ENCODE data around the gene EP300. TPM values are rescaled to one million over a fixed set of nuclear protein-coding genes. Genes with fewer than 3 reads are reported as not detected.

The EP300 gene
- total and polyA plus RNA-seq, 2 donors (not counting 1 experiment from before 2014, with no cell fraction given), result 9.1 to 41.0 TPM

DNA sequence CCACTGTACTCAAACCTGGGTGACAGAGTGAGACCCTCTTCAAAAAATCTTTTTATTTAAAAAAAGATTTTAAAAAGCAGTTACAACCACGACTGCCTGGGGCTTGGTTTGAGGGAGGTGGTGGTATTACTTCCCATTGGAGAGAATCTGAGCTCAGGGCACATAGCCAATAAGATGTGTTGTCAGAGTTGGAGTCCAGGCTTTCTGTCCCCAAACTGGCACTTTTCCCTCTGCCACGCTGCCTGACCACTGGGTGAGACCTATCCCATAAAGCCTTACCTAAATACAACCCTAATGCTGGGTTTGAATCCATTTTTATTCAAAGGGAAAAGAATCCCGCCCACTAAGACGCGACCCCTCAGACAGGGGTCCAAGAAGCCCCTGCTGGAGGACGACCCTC is 136.8 kb downstream of the EP300 start:
- no peaks in the 10 kb centered on the region for H4K20me1 ChIP-seq (ENCODE audit: control insufficient read depth, extremely low read depth, insufficient read depth, low read length)
- no peak overlapping the region for H2AFZ ChIP-seq (ENCODE audit: low read length)
- H3K9me3 ChIP-seq (ENCODE audit: control insufficient read depth, insufficient read depth, low read depth, low read length), result no peaks in the 10 kb centered on the region
- no peaks in the 10 kb centered on the region for H3K79me2 ChIP-seq (ENCODE audit: control insufficient read depth, insufficient read depth, low read length)
- no peaks in the 10 kb centered on the region for H3K27me3 ChIP-seq (ENCODE audit: control insufficient read depth, insufficient read depth, low read length)
- H3K9ac ChIP-seq (ENCODE audit: insufficient read depth, low read length), result no peak overlapping the region
- no peak overlapping the region for H3K27ac ChIP-seq (ENCODE audit: insufficient read depth, low read length)
- H3K36me3 ChIP-seq (ENCODE audit: control insufficient read depth, insufficient read depth, low read length), result peaks cover 16% of the 10 kb centered on the region
- TF ChIP-seq, protein P1, sequence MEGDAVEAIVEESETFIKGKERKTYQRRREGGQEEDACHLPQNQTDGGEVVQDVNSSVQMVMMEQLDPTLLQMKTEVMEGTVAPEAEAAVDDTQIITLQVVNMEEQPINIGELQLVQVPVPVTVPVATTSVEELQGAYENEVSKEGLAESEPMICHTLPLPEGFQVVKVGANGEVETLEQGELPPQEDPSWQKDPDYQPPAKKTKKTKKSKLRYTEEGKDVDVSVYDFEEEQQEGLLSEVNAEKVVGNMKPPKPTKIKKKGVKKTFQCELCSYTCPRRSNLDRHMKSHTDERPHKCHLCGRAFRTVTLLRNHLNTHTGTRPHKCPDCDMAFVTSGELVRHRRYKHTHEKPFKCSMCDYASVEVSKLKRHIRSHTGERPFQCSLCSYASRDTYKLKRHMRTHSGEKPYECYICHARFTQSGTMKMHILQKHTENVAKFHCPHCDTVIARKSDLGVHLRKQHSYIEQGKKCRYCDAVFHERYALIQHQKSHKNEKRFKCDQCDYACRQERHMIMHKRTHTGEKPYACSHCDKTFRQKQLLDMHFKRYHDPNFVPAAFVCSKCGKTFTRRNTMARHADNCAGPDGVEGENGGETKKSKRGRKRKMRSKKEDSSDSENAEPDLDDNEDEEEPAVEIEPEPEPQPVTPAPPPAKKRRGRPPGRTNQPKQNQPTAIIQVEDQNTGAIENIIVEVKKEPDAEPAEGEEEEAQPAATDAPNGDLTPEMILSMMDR (conservative IDR thresholded peaks at IDR 0.05 in 1 of 2, IDR thresholded peaks at IDR 0.05 in 1 of 2; ENCODE audit: low read depth in 1 of 2, low read length in 2 of 2), result no peak
- no peak for TF ChIP-seq EZH2 (IDR thresholded peaks at IDR 0.05; ENCODE audit: low read length, missing control alignments)
- no peak overlapping the region for H3K4me2 ChIP-seq (ENCODE audit: extremely low read depth, insufficient read depth, low read length)
- DNase-seq (ENCODE audit: low read depth in 2 of 2), result no peak
- no peak overlapping the region for H3K4me3 ChIP-seq (replicated peaks in 1 of 4; ENCODE audit: control extremely low read depth in 1 of 4, insufficient read depth in 1 of 4, low read depth in 3 of 4, low read length in 4 of 4)
- H3K4me1 ChIP-seq (ENCODE audit: control insufficient read depth, extremely low read depth, insufficient read depth, low read length), result no peaks in the 10 kb centered on the region

Other genes starting within 250 kb of the EP300 start
- 239 and 293 TPM in 2 replicates for gene ST13, start 236.0 kb upstream of the EP300 start, total RNA-seq
- 199 and 266 TPM in 2 replicates for gene ST13, start 236.0 kb upstream of the EP300 start, polyA plus RNA-seq
- 7.7 and 9.1 TPM in 2 replicates for gene XPNPEP3, start 235.4 kb upstream of the EP300 start, total RNA-seq
- gene XPNPEP3, start 235.4 kb upstream of the EP300 start, polyA plus RNA-seq, result 15.2 and 16.2 TPM in 2 replicates
- not detected in 2 replicates for gene DNAJB7, start 230.5 kb upstream of the EP300 start, total RNA-seq
- not detected in 2 replicates for gene DNAJB7, start 230.5 kb upstream of the EP300 start, polyA plus RNA-seq
- gene RBX1, start 141.2 kb upstream of the EP300 start, total RNA-seq, result 48.8 and 53.2 TPM in 2 replicates
- gene RBX1, start 141.2 kb upstream of the EP300 start, polyA plus RNA-seq, result 89.6 and 94.6 TPM in 2 replicates
- 15.4 and 16.0 TPM in 2 replicates for gene L3MBTL2, start 112.7 kb downstream of the EP300 start, total RNA-seq
- gene L3MBTL2, start 112.7 kb downstream of the EP300 start, polyA plus RNA-seq, result 19.3 and 27.7 TPM in 2 replicates
- 2.1 and 3.1 TPM in 2 replicates for gene CHADL, start 148.3 kb downstream of the EP300 start, total RNA-seq
- gene CHADL, start 148.3 kb downstream of the EP300 start, polyA plus RNA-seq, result 0.10 and 0.14 TPM in 2 replicates
- 28.0 and 59.9 TPM in 2 replicates for gene RANGAP1, start 193.6 kb downstream of the EP300 start, total RNA-seq
- gene RANGAP1, start 193.6 kb downstream of the EP300 start, polyA plus RNA-seq, result 37.2 and 105 TPM in 2 replicates
- 39.3 and 64.4 TPM in 2 replicates for gene ZC3H7B, start 208.9 kb downstream of the EP300 start, total RNA-seq
- gene ZC3H7B, start 208.9 kb downstream of the EP300 start, polyA plus RNA-seq, result 30.6 and 42.1 TPM in 2 replicates

Measured in fibroblast of lung (primary cell).